Ishikawa (cell line): ENCODE results near the gene RREB1.

Experiments used
- CEBPB ChIP-seq: IDR thresholded peaks from 2 replicates; pipeline ENCODE4 v1.6.1; 2012
- CREB1 ChIP-seq: IDR thresholded peaks from 2 replicates; pipeline ENCODE4 v1.6.1; 2012; ENCODE audit warnings: low read depth
- EGR1 ChIP-seq: IDR thresholded peaks from 2 replicates; pipeline ENCODE4 v1.6.1; 2012
- EP300 ChIP-seq: IDR thresholded peaks from 2 replicates; pipeline ENCODE4 v1.6.1; 2012; ENCODE audit warnings: borderline replicate concordance
- FOXM1 ChIP-seq: IDR thresholded peaks from 2 replicates; pipeline ENCODE4 v1.6.1; 2012; ENCODE audit warnings: low read depth, borderline replicate concordance
- NFIC ChIP-seq: IDR thresholded peaks from 2 replicates; pipeline ENCODE4 v1.6.1; 2012
- RAD21 ChIP-seq: IDR thresholded peaks from 2 replicates; pipeline ENCODE4 v1.6.1; 2012; ENCODE audit warnings: low read depth
- TAF1 ChIP-seq: IDR thresholded peaks from 2 replicates; pipeline ENCODE4 v1.6.1; 2012; ENCODE audit warnings: low read depth, mild to moderate bottlenecking
- TCF12 ChIP-seq: IDR thresholded peaks from 2 replicates; pipeline ENCODE4 v1.6.1; 2012; ENCODE audit warnings: low read depth
- TEAD4 ChIP-seq: IDR thresholded peaks from 2 replicates; pipeline ENCODE4 v1.6.1; 2012
- YY1 ChIP-seq: IDR thresholded peaks from 2 replicates; pipeline ENCODE4 v1.6.1; 2012; ENCODE audit warnings: low read depth
- ZBTB7A ChIP-seq: IDR thresholded peaks from 2 replicates; pipeline ENCODE4 v1.6.1; 2012; ENCODE audit warnings: low read depth
- TF ChIP-seq, protein P1 (sequence below): IDR thresholded peaks from 2 replicates; pipeline ENCODE4 v1.6.1; 2012
- TF ChIP-seq, protein P2 (sequence below): IDR thresholded peaks from 2 replicates; pipeline ENCODE4 v1.6.1; 2012; ENCODE audit warnings: low read depth, mild to moderate bottlenecking
- TF ChIP-seq, protein P3 (sequence below): IDR thresholded peaks from 2 replicates; pipeline ENCODE4 v1.6.1; 2012

RREB1 gene

DNA sequence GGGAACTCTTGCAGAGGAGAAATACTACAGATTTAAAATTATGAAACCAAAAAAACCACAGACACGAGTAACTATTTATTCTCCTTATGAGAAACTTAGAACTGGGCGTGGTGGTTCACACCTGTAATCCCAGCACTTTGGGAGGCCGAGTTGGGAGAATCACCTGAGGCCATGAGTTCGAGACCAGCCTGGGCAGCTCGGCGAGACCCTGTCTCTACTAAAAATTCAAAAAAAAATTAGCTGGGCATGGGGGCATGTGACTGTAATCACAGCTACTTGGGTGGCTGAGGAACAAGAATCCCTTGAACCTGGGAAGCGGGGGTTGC, 168.4 kb downstream of the RREB1 start:
- TF ChIP-seq TCF12 (no peak), YY1 (no peak), RAD21 (no peak), EGR1 (no peak), CREB1 (no peak), TEAD4 (no peak), ZBTB7A (no peak), EP300 (no peak), TAF1 (no peak), FOXM1 (no peak), CEBPB (no peak), NFIC (no peak)
- TF ChIP-seq, protein P1, sequence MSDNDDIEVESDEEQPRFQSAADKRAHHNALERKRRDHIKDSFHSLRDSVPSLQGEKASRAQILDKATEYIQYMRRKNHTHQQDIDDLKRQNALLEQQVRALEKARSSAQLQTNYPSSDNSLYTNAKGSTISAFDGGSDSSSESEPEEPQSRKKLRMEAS: no peak
- TF ChIP-seq, protein P2, sequence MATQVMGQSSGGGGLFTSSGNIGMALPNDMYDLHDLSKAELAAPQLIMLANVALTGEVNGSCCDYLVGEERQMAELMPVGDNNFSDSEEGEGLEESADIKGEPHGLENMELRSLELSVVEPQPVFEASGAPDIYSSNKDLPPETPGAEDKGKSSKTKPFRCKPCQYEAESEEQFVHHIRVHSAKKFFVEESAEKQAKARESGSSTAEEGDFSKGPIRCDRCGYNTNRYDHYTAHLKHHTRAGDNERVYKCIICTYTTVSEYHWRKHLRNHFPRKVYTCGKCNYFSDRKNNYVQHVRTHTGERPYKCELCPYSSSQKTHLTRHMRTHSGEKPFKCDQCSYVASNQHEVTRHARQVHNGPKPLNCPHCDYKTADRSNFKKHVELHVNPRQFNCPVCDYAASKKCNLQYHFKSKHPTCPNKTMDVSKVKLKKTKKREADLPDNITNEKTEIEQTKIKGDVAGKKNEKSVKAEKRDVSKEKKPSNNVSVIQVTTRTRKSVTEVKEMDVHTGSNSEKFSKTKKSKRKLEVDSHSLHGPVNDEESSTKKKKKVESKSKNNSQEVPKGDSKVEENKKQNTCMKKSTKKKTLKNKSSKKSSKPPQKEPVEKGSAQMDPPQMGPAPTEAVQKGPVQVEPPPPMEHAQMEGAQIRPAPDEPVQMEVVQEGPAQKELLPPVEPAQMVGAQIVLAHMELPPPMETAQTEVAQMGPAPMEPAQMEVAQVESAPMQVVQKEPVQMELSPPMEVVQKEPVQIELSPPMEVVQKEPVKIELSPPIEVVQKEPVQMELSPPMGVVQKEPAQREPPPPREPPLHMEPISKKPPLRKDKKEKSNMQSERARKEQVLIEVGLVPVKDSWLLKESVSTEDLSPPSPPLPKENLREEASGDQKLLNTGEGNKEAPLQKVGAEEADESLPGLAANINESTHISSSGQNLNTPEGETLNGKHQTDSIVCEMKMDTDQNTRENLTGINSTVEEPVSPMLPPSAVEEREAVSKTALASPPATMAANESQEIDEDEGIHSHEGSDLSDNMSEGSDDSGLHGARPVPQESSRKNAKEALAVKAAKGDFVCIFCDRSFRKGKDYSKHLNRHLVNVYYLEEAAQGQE: no peak
- TF ChIP-seq, protein P3, sequence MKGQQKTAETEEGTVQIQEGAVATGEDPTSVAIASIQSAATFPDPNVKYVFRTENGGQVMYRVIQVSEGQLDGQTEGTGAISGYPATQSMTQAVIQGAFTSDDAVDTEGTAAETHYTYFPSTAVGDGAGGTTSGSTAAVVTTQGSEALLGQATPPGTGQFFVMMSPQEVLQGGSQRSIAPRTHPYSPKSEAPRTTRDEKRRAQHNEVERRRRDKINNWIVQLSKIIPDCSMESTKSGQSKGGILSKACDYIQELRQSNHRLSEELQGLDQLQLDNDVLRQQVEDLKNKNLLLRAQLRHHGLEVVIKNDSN: no peak

DNA sequence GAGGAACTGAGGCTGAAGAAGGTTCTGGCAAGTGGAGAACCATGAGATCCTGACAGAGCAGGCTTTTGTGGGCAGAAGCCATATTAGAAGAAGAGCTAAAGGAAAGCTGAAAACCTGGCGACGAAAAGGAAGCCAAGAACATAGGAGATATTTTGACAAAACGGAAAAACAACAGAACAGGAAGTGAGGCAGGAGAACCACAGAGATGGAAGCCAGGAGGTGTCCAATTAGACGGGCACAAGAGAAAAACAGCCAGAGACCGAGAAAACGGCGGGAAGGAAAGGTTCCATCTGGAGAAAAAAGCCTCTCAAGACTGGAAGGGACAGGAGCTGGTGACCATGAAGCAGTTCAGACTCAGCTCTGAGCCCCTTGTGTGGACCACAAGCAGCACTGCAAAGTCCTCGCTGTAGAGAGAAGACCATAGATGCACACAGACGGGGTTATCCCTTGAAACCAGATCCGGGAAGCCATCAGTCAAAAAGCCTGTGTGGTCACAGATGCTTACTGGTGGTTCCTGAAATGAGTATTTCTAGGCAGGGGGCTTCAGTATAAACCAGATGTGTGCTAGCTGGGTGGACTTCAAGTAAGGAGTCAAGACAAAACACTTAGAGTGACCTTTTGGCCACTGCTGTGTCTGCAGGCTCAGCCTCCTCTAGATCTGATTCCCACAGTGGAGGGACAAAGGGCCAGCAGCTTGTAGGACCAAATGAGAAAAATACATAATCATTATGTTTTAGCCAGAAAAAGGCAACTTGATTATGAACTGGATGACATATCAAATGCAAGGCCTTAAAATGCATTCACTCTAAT, 174.5 kb downstream of the RREB1 start:
- TF ChIP-seq CREB1 (no peak), EGR1 (no peak), CEBPB (no peak), TCF12 (no peak), ZBTB7A (no peak), TEAD4 (no peak), EP300 (no peak), TAF1 (no peak), NFIC (no peak), FOXM1 (no peak), RAD21 (no peak), YY1 (no peak)
- TF ChIP-seq, protein P3: no peak
- TF ChIP-seq, protein P1: no peak
- TF ChIP-seq, protein P2: no peak

DNA sequence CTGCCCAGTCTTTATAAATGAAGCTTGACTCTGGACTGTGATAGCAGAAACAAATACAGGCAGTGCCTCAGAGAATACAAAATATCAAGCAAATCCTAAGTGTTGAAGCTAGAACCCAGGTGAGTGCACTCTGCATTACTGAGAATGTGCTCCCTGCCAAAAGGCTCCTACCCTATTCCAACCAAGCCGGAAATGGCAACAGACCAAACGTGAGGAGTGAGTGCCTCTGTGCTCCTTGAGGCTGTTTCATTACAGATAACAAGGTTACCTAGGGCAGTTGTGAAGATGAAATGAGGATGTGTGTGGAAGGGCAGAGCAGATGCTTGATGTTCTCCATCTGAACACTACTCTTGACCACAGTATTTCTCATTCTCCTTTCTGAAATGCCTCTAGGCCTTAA, 175.9 kb downstream of the RREB1 start:
- TF ChIP-seq, protein P2: no peak
- TF ChIP-seq, protein P3: no peak
- TF ChIP-seq NFIC (no peak), RAD21 (no peak), YY1 (no peak), EP300 (no peak), CREB1 (no peak), ZBTB7A (no peak), EGR1 (no peak), TAF1 (no peak), TCF12 (no peak), FOXM1 (no peak), CEBPB (no peak), TEAD4 (no peak)
- TF ChIP-seq, protein P1: no peak
